ENCODE results near the gene KCTD5. TPM values are rescaled to one million over a fixed set of nuclear protein-coding genes. Genes with fewer than 3 reads are reported as not detected.

Gene KCTD5
- total RNA-seq, 2 experiments from 2014 or later = 20.6 to 22.6 TPM

DNA sequence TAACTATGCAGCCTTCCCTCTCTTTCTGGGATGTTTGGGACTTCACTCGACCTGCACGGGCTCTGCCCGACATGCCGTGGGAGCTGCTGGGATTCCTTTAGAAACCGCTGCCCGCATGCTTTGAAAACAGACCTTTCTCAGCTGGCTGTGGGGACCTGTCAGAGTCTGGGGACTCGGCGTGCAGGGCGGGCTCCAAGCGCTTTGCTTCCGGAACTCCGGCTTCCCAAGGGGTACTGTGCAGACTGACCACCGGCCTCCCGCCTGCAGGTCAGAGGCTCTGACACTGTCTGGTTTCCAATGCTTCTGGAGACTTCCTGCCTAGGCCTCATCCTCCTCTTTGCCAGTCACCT is 25.9 kb downstream of the KCTD5 start:
- Mint-ChIP-seq H3K4me1 (ENCODE audit: low read depth) (no peaks in the 10 kb centered on the region), H3K36me3 (ENCODE audit: low read depth) (peaks cover 19% of the 10 kb centered on the region), H3K27me3 (no peaks in the 10 kb centered on the region), H3K9me3 (no peaks in the 10 kb centered on the region), H3K27ac (no peak overlapping the region), H3K4me3 (no peak overlapping the region)
- ChIA-PET POLR2A (no interaction called here), CTCF (no interaction called here)
- Histone ChIP-seq H3K4me1 (ENCODE audit: insufficient read depth, low read length) (no peaks in the 10 kb centered on the region), H3K4me3 (ENCODE audit: low read length) (no peak overlapping the region), H3K9me3 (ENCODE audit: control insufficient read depth in 1 of 2, insufficient read depth in 1 of 2, low read length in 2 of 2) (no peaks in the 10 kb centered on the region), H3K36me3 (ENCODE audit: insufficient read depth, low read length) (peaks cover 50% of the 10 kb centered on the region), H3K27me3 (ENCODE audit: control insufficient read depth in 1 of 2, insufficient read depth in 2 of 2, low read length in 2 of 2) (no peaks in the 10 kb centered on the region), H3K27ac (ENCODE audit: low read depth in 1 of 2, low read length in 2 of 2) (no peak overlapping the region)
- no peak for DNase-seq
- no peak for ATAC-seq (ENCODE audit: poor library complexity)
- TF ChIP-seq, protein P1, sequence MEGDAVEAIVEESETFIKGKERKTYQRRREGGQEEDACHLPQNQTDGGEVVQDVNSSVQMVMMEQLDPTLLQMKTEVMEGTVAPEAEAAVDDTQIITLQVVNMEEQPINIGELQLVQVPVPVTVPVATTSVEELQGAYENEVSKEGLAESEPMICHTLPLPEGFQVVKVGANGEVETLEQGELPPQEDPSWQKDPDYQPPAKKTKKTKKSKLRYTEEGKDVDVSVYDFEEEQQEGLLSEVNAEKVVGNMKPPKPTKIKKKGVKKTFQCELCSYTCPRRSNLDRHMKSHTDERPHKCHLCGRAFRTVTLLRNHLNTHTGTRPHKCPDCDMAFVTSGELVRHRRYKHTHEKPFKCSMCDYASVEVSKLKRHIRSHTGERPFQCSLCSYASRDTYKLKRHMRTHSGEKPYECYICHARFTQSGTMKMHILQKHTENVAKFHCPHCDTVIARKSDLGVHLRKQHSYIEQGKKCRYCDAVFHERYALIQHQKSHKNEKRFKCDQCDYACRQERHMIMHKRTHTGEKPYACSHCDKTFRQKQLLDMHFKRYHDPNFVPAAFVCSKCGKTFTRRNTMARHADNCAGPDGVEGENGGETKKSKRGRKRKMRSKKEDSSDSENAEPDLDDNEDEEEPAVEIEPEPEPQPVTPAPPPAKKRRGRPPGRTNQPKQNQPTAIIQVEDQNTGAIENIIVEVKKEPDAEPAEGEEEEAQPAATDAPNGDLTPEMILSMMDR (IDR thresholded peaks at IDR 0.05) = no peak
- intact Hi-C loops (cut with DNase I, micrococcal nuclease) = no loop called here

DNA sequence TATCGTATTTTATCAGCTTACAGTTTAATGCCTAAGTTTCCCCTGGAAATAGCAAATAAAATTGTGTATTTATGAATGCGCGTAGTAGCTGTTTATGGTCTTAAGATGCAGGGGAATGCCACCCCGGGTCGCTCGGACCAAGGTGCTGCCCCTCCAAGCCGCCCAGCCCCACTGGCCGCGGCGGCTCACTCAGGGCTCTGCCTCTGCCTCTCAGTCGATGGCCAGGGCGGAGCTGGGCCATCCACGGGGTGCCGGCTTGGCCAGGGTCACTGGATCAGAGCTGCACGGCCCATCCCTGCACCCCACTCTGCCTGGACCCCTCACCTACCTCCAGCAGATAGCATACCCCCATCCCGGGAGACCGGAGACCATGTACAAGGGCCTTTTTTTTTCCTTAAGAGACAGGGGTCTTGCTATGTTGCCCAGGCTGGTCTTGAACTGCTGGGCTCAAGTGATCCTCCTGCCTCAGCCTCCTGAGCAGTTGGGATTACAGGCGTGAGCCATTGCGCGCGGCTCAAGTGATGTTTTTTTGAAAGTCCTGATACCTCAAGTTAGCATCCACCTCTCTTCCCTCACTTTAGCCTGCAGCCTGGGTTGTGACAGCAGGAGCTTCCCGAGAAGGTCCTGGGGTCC is 26.7 kb downstream of the KCTD5 start:
- ATAC-seq (ENCODE audit: poor library complexity) (no peak), DNase-seq (no peak)
- intact Hi-C loops (cut with DNase I, micrococcal nuclease) = no loop called here
- Mint-ChIP-seq H3K27me3 (no peaks in the 10 kb centered on the region), H3K4me3 (no peak overlapping the region), H3K36me3 (ENCODE audit: low read depth) (peaks cover 15% of the 10 kb centered on the region), H3K27ac (no peak overlapping the region), H3K9me3 (no peaks in the 10 kb centered on the region), H3K4me1 (ENCODE audit: low read depth) (no peaks in the 10 kb centered on the region)
- peaks cover 0 to 2% of the 10 kb centered on the region in 2 experiments for H3K9me3 ChIP-seq (ENCODE audit: control insufficient read depth in 1 of 2, insufficient read depth in 1 of 2, low read length in 2 of 2)
- no peaks in the 10 kb centered on the region for H3K4me1 ChIP-seq (ENCODE audit: insufficient read depth, low read length)
- no peak overlapping the region for H3K4me3 ChIP-seq (ENCODE audit: low read length)
- peaks cover 43% of the 10 kb centered on the region for H3K36me3 ChIP-seq (ENCODE audit: insufficient read depth, low read length)
- ChIA-PET CTCF (no interaction called here), POLR2A (no interaction called here)
- no peak overlapping the region for H3K27ac ChIP-seq (ENCODE audit: low read depth in 1 of 2, low read length in 2 of 2)
- TF ChIP-seq, protein P1 (IDR thresholded peaks at IDR 0.05) = no peak
- no peaks in the 10 kb centered on the region for H3K27me3 ChIP-seq (ENCODE audit: control insufficient read depth in 1 of 2, insufficient read depth in 2 of 2, low read length in 2 of 2)

DNA sequence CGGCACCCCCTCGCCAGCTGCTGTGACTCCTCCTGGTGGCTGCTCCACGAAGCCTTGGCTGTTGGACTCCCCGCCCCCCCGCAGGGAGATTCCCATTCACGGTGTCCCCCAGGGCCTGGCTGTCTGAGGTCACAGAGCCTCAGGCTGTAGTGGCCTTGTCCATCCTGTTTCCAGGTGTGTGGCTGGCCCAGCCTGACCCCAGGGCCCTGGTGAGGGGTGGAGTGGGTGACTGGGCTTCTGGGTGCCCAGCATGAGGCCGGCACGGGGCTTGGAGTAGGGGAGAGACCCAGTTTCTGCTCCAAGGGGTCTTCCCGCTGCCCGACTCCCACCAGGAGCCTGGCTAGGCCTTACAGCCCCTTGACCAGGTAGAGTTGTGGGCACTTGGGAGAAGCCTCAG is 27.3 kb downstream of the KCTD5 start:
- POLR2A ChIA-PET = no interaction called here
- ATAC-seq (ENCODE audit: poor library complexity) = no peak

More for the DNA sequence above, 27.3 kb downstream of the KCTD5 start:
- no peak overlapping the region for H3K4me3 Mint-ChIP-seq
- peaks cover 38% of the 10 kb centered on the region for H3K36me3 ChIP-seq (ENCODE audit: insufficient read depth, low read length)
- H3K27ac Mint-ChIP-seq = no peak overlapping the region
- peaks cover 0 to 7% of the 10 kb centered on the region in 2 experiments for H3K9me3 ChIP-seq (ENCODE audit: control insufficient read depth in 1 of 2, insufficient read depth in 1 of 2, low read length in 2 of 2)
- no peak overlapping the region for H3K27ac ChIP-seq (ENCODE audit: low read depth in 1 of 2, low read length in 2 of 2)
- no peaks in the 10 kb centered on the region for H3K4me1 Mint-ChIP-seq (ENCODE audit: low read depth)
- H3K4me3 ChIP-seq (ENCODE audit: low read length) = no peak overlapping the region
- H3K36me3 Mint-ChIP-seq (ENCODE audit: low read depth) = peaks cover 11% of the 10 kb centered on the region
- no peaks in the 10 kb centered on the region for H3K9me3 Mint-ChIP-seq
- TF ChIP-seq, protein P1 (IDR thresholded peaks at IDR 0.05) = no peak
- H3K4me1 ChIP-seq (ENCODE audit: insufficient read depth, low read length) = no peaks in the 10 kb centered on the region
- no peaks in the 10 kb centered on the region for H3K27me3 ChIP-seq (ENCODE audit: control insufficient read depth in 1 of 2, insufficient read depth in 2 of 2, low read length in 2 of 2)
- intact Hi-C loops (cut with DNase I, micrococcal nuclease) = no loop called here
- no peaks in the 10 kb centered on the region for H3K27me3 Mint-ChIP-seq
- CTCF ChIA-PET = no interaction called here
- DNase-seq = no peak
